Measurements from ENCODE around the gene RYR2.

RYR2 gene

DNA sequence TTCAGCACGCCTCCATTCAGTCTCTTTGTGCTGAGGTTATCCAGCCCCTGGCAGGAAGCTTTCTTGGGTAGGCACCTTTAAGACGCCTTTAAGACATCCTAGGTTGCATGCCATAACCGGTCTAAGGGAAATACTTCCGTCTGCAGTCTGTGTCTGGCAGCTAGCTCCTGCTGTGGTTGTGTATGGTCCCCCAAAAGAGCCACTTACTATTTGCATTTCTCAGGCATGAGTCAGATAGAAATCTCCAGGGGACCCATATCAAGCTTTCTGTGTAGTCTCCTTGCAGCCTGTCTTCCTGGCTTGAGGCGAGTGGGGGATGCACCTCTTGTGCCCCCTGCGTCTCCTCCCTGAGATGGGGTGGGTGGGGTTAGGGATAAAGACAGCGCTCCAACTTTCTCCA is 10.0 kb upstream of the RYR2 start:
- DNase-seq (ENCODE audit: low spot score): no peak

DNA sequence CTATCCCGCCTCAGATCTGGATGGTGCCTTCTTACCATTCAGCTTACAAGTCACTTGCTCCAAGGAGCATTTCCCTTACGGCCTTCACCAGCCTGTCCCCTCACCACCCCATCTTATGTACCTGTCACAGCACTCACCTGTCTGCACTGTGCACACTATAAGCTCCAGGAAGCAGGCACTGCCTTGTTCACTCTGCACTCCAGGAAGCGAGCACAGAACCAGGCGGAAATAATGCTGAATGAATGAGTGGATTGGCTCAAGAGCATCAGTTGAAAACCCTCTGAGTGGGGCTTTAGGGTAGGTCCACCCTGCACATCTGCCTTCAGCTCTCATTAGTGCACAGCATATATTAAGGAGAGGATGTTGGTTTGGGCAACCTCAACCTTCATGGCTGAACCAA is 8.9 kb upstream of the RYR2 start:
- no peak for DNase-seq (ENCODE audit: low spot score)

DNA sequence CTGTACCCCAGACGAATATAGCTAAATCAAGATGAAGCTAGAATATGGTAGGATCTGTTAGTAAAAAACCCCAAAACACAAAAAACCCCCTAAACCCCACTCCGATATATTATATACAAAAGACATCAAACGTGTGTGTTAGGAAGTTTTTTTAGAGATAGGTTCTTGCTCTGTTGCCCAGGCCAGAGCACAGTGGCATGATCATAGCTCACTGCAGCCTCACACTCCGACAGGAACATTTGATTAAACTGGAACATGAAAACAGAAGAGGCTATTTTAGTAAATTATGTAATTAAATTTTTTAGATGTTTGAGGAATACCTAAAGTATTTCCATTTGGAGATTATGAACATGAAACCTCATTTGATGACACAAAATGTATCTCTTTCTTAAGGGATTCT is 8.2 kb upstream of the RYR2 start:
- no peak for DNase-seq (ENCODE audit: low spot score)

DNA sequence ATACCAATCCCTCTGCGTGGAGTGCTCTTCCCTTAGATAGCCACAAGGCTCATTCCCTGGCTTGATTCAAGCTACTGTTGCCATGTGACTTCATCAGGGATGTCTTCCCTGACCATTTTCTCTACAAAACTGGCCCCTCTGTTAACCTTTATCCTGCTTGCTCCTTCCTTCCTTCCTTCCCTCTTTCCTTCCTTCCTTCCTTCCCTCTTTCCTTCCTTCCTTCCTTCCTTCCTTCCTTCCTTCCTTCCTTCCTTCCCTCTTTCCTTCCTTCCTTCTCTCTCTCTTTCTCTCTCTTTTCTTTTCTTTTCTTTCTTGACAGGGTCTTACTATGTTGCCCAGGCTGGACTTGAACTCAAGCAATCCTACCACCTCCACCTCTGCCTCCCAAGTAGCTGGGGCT is 6.2 kb upstream of the RYR2 start:
- no peak for DNase-seq (ENCODE audit: low spot score)

DNA sequence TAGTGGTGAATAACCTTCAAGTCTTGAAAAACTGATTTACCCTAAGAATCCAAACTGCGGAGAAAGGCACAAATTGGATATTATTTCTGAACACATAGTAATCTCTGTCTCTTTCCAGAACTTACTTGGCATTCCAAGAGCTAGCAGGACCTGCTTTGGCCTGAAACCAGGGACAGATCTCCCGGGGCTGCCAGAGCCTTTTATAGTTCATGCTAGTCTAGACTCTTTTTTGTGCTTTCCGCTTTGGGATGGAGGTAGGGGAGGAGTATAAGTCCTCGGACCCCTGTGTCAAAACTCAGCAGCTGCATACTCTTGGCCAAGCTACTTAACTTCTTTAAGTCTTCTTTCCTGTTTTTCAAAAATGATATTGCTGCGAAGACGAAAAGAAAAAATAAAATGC is 3.8 kb upstream of the RYR2 start:
- no peak for DNase-seq (ENCODE audit: low spot score)

DNA sequence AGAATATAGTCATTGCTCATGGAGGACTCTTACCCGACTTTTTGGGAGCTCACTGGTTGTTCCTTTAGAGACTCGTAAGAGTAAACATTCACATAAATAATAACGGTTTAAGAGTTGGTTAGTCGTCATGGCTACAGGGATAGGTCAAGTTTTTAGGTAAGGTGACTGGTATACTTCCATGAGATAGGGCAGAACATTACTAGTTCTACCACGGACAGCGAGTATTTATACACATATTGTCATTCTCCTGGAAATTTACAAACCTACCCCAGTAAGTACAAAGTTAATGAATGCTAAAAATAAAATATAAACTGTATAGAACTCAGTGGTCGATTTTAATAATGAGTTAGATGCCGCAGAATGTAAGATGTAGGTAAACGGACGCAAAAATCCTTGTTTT is 1.2 kb upstream of the RYR2 start:
- DNase-seq (ENCODE audit: low spot score): no peak

DNA sequence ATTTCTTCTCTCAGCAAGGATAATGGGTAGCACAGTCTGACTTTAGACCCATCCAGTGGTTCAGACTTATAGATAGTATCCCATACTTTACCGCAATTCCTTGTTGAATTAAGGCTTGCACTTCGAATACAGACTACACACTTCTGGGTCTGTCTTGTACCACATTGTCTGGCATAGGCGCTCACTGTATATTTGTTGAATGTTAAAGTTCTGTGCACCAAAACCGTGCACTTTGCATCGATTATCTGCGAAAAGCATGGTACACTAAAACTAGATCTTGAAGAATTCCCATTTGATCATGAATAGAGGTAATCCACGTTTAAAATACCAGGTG is 556 bp upstream of the RYR2 start:
- no peak for DNase-seq (ENCODE audit: low spot score)

DNA sequence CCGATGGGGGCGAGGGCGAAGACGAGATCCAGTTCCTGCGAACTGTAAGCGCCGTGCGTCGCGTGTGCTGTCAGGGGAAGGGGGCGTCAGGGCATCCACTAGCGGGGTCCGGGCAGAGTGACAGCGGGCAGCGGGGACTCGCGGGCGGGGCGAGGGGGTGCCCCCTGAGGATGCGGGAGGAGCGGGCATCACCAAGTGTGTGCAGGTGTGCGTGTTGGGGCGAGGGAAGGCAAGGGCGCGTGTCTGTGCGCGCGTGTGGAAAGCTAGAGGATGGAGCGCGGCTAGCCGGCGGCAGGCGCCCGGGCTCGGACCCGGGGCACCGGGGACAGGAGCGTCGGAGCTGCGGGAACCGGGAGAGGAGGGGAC is 525 bp downstream of the RYR2 start:
- DNase-seq (ENCODE audit: low spot score): no peak

DNA sequence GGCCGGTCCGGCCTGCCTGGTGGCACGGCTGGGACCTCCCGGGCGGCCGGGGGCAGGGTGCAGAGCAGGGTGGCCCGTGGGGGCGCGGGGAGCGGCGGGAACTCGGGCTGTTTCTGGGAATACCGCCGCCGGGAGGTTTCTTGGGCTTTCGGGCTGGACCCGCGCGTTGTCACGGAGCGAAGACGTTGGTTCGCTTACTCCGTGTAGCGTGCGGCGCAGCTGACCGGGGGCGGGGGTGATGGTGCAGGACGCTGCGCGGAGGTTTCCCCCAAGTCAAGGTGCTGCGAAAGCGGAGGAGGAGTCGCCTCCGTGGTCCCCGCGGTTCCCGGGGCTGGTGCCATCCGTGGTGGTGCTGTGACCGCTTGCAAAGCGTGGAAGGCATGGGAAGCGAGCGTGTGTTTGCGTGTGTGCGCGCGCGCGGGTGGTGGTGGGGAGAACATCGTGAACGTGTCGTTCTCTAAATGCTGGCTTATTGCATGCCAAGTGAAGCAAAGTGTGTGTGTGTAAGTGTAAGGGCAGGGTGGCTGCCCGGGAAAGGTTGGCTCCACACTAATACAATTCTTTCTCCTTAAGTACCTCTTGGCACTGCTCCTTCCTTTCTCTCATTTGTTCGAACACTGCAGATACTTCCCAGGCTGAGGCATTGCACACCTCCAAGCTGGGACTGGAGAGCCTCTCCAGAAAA is 1.1 kb downstream of the RYR2 start:
- DNase-seq (ENCODE audit: low spot score): no peak

DNA sequence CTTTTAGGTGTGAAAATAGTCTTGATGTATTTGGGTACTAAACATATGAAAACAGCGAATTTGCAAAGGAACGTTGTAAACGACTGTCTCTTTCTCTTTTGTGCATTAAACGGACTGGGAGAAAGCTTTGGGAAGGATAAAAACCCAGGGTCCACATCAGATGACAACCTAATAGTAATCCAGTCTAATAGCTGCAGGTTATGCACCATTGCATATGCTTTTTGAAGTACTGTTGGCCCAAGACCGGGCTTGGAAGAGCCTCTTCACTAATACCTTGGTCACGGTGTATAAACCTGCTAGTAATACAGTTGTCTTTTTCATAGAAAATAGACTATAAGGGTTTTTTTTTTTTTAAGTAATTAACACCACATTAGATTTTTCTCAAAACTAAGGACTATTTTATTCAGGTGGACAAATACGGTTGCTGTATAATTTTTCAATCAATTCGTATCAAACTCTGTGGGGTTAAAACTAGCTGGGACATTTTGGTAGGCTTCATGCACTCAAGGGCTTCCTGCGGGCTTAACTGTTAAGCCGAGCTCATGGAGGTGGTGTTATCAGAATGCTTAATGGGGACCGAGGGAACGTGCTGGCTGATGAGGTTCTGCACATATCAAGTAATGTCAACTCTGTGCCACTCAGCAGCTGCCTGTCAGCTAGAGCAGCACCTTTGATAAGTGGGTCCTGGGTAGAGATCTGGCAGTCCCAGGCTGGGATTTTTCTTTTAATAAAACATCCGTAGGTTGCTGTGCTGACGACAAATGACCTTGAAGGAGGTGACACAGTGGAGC is 2.1 kb downstream of the RYR2 start:
- DNase-seq (ENCODE audit: low spot score): no peak

DNA sequence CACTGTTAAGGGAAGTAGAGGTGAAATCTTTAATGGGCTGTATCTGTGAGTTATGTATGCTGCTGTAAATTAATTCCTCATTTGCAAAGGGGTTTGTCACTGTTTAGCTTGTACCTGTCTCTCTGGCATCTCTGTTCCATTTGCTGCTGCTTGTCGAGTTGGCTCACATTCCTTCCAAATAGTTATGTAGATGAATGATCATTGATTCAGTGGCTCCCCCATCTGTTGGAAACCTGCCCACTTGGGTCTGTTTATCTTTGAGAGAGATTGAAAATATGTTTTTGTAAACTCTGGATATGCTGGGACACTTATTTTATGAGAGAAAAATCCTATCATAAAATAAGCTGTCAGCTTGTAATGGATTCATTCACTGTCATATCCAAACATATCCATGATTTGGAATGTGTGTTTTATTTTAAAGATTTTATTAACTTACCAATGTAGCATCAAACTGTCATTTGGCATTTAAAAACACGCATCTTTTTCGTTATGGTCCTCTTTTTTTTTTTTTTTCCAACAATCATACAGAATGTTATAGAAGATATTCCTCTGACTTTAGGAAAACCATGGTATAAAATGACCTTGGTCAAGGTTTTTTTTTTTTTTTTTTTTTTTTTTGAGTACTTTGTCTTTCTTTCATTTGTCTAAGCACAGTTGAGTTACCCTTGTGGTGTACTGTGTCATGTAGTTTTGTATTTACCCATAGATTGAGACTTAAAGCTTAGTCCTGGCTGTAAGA is 3.5 kb downstream of the RYR2 start:
- no peak for DNase-seq (ENCODE audit: low spot score)

DNA sequence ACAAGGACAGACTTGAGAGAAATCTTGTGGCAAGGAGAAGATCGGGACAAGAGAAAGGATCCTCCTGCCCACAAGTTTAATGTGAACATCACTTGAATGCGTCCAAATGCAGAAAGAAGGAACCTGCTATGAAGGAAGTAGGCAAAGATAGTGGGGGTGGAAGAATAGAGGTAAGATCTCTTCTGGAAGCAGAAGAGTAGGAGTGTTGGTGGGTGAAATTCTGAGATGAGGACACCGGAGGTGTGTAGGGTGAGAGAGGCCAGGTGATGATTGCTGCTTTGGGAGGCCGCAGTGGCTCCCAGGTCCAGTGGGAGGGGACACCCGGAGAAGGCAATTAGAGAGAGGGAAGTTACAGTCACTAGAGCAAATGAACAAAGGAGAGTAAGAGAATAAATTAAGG is 6.8 kb downstream of the RYR2 start:
- no peak for DNase-seq (ENCODE audit: low spot score)

DNA sequence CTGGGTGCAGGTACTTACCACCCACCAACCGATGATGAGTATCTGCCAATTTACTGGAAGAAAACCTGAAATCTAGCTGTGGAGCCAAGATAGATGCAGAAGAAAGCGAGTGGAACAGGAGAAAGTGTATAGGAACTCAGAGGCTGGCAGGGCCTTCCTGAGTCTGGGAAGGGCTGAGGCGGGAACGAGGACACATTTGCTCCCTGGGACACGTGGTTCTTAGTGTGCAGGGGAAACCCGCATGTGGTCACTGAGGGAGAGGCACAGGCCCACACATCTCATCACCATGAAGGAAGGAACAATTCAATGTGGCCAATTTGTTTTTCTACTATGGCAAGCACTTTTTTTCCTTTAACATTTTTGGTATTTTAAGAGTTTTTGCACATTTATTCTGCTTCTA is 8.2 kb downstream of the RYR2 start:
- no peak for DNase-seq (ENCODE audit: low spot score)

DNA sequence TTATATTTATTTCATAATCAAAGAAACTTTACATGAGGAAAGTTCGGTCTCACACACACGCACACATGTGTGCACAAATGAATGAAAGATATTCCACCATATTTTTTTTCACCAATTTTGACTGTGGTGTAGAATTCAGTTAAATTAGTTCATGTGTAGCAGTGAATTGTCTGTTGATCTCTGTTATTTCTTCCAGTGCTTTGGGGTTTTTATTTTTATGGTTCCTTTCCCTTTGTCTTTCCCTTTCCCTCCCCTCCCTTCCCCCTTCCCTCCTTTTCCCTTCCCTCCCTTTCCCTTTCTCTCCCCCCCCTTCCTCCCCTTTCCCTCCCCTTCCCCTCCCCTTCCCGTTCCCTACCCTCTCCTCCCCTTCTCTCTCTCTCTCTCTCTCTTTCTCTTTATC is 8.9 kb downstream of the RYR2 start:
- DNase-seq (ENCODE audit: low spot score): no peak

DNA sequence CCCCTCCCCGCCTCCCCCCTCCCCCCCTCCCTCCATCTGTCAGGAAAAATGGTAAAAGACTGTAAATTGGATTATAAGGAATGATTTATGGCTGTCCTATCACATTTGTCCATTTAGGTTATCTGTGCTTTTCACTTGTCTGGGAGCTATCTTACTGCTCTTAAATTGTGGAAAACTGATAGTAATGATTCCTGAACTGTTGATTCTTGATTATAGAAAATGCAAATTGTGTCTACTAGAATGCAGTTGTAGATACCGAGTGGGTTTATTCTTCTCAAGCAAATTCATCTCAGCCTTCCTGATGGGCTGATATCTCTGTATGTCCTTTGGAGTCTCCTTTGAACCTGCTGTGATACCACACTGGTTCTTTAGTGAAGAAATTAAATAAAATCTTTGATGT is 12.3 kb downstream of the RYR2 start:
- DNase-seq (ENCODE audit: low spot score): no peak

DNA sequence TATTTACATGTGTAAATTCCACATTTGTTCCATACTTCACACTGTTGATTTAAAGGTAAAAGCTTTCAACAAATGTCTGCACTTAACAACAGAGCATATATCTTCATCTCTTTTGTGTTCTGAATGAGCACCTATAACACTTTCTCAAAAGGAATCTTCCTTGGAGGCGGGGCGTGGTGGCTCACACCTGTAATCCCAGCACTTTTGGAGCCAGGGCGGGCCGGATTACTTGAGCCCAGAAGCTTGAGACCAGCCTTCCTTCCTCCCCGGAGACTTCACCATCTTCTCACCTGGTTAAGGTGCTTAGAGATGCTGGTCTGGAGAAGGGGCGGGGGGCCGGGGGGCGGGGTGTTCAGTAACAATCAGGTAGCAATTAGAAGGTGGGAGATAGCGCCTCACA is 16.5 kb downstream of the RYR2 start:
- no peak for DNase-seq (ENCODE audit: low spot score)

DNA sequence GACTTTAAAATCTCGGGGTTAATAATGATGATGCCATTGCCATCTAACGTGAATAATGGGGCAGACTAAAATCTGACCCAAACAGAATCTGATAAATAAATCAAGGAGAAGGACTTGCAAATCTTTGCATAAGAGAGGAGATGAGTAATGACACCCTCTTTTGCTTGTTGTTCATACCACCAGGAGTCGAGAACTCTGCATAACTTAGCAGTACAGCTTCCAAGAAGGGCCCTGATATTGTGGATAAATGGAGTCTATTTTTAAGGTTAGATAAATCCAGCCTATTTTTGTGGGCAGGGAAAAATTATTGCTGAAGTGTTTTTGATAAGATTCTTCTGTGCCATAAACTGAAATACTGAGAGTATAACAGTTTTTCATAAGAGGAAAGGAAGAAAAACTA is 17.3 kb downstream of the RYR2 start:
- no peak for DNase-seq (ENCODE audit: low spot score)

DNA sequence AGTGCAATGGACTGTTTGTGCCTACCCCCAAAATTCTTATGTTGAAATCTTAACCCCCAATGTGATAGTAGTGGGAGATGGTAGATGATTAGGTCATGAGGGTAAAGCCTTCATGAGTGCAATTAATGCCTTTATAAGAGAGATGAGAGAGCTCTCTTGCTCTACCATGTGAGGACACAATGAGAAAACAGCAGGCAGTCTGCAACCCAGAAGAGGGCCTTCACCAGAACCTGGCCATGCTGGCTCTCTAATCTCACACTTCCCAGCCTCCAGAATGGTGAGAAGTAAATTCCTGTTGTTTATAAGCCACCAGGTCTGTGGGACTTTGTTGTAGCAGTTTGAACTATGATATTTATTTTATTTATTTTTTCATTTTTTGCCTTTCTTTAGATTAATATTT is 21.0 kb downstream of the RYR2 start:
- no peak for DNase-seq (ENCODE audit: low spot score)

DNA sequence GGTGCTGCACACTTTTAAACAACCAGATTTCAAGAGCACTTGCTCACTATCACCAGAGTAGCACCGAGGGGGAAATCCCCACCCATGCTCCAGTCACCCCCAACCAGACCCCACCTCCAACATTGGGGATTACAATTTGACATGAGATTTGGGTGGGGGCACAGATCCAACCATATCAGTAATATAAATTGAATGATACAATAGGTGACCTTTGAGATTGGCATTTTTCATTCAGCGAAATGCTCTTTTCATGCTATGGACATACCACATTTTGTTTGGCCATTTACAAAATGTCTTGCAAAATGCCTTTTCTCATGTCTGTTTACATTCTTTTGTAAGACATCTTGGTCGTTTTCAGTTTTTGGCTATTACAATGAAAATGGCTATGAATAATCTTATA is 23.9 kb downstream of the RYR2 start:
- DNase-seq (ENCODE audit: low spot score): no peak

DNA sequence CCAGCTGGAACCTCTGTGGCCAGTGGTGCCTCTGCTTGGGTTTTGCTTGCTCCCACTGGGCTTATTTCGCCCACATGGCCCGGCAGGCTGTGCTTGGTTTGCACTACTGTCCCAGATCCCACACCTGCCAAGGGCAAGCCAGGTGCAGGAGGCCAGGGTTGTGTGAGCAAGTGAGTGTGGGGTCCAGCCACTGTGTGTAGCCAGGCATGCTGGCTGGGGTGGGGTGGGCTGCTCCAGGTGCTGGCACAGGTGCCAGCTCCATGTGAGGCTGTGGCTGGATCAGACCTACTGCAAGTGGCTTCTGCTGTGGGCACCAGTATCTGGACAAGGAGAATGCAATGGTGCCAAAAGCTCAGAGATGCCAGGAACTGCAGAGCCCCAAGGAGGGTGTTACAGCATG is 28.5 kb downstream of the RYR2 start:
- no peak for DNase-seq (ENCODE audit: low spot score)

DNA sequence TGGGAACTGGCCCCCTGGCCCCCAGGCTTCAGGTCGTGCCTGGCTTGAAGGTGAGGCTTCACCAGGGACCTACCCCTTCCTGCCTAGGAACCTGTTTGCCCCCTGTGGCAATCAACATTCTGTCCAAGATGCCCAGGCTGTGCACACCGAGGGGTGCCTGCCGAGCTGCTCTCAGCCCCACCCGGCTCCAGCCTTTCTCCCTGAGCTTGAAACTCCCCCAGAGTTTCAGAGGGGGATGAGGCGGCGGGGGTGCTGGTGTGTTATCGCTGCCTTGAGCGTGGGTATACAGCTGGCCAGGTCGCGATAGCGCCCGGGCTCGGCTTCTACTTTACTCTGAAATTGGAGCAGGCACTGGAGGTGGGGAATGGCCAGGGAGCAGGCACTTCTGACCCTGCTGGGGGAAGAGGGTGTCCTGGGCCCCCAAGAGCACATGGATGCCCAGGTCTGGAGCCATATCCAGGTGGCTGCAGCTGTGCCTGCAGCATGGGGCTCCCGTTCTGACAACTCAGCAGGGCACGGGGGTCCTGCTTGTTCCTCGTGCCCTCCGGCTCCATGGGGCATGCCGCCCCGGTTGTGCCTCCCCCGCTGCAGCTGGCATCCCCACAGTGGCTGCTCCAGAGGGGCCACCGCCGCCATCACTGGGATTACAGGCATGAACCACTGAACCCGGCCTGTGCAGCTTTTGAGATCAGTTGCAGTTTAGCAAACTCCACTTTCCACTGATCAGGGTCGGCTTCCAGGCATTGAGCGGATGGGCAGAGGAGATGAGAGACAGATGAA is 29.8 kb downstream of the RYR2 start:
- no peak for DNase-seq (ENCODE audit: low spot score)

DNA sequence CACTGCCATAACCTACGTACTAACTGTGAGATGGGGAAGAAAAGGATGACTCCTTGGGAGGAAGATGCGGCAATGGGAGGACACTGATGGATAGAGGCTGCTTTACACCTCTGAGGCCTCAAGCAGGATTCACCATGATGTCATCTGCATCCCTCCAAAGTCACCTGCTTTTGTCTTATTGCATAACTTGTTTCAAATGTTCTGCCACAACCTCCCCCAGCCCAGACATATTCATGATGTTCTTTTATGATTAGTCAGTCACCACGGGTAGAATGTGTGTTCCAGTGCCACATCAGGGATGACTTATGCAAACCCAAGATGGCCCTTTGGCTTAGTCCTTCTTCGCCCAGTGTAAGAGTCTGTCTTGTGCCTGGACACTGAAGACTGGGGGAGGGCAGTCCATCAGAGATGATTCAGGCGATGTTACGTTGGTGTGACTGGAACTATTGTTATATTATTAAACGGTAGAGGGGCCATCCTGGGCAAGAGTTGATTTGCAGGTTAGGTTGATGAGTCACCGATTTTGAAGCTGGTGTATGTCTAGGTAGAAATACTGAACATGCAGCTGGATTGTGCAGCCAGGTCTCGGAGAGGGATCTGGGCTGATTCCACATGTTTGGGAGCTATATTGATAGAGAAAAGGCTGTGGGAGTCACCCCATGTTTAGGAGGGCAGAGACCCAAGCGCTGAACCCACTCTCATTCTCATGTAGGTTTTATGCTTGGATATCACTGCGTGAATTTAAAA is 32.6 kb downstream of the RYR2 start:
- no peak for DNase-seq (ENCODE audit: low spot score)
